ENCODE data around the gene GSG1L. TPM values are rescaled to one million over a fixed set of nuclear protein-coding genes. Genes with fewer than 3 reads are reported as not detected.

GSG1L gene
- total and polyA plus RNA-seq, 4 donors = not detected

DNA sequence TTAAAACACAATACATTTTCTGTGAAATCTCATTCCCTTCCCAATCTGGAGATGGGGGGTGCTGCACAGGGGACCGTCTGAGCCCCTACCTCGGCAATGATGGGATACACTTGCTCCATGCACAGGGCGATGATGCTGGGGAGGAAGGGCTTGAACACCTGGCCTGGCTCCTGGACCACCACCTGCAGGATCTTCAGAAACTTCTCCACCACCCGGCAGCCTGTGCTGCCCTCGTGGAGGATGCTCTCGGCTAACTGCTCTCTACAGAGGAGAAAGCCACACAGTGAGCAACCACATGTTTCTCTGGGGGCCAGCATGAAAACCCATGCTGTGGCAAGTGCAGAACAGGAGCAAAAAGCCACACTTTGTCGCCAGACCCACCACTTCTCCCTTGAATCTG, 42.4 kb upstream of the GSG1L start (continued):
- TF ChIP-seq EGR1 (IDR thresholded peaks at IDR 0.05; ENCODE audit: low read depth in 2 of 2) = no peak
- TF ChIP-seq, protein P1, sequence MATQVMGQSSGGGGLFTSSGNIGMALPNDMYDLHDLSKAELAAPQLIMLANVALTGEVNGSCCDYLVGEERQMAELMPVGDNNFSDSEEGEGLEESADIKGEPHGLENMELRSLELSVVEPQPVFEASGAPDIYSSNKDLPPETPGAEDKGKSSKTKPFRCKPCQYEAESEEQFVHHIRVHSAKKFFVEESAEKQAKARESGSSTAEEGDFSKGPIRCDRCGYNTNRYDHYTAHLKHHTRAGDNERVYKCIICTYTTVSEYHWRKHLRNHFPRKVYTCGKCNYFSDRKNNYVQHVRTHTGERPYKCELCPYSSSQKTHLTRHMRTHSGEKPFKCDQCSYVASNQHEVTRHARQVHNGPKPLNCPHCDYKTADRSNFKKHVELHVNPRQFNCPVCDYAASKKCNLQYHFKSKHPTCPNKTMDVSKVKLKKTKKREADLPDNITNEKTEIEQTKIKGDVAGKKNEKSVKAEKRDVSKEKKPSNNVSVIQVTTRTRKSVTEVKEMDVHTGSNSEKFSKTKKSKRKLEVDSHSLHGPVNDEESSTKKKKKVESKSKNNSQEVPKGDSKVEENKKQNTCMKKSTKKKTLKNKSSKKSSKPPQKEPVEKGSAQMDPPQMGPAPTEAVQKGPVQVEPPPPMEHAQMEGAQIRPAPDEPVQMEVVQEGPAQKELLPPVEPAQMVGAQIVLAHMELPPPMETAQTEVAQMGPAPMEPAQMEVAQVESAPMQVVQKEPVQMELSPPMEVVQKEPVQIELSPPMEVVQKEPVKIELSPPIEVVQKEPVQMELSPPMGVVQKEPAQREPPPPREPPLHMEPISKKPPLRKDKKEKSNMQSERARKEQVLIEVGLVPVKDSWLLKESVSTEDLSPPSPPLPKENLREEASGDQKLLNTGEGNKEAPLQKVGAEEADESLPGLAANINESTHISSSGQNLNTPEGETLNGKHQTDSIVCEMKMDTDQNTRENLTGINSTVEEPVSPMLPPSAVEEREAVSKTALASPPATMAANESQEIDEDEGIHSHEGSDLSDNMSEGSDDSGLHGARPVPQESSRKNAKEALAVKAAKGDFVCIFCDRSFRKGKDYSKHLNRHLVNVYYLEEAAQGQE (IDR thresholded peaks at IDR 0.05) = no peak

DNA sequence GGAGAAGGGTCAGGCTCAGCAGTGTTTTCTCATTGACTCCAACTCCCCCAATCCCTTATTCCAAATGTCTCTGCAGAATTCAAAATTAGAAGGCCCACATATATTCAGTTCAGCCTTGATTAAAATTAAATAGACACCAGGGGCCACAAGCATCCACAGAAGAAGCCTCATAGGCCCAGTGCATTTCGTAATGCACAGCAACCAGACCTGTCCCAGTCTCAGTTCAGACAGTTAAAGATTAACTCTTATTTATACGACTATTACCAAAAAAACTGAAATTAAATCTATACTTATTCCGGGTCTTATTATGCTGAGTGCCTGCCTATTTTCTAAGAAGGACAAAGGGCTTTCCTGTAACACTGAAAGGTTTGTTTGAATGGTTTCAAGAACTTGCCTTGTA, 41.8 kb upstream of the GSG1L start:
- H3K9me3 ChIP-seq (ENCODE audit: control insufficient read depth in 4 of 4, low read length in 3 of 4) = no peaks in the 10 kb centered on the region
- H3K36me3 ChIP-seq (ENCODE audit: control insufficient read depth in 4 of 4, insufficient read depth in 3 of 4, low read depth in 1 of 4, low read length in 3 of 4) = peaks cover 13 to 64% (median 54%) of the 10 kb centered on the region in 4 donors
- WGBS = 27% methylated on average over 3 of the region's 3 CpGs
- DNase-seq (ENCODE audit: low spot score) = no peak
- no peak overlapping the region for H3K4me3 ChIP-seq (ENCODE audit: low read depth in 1 of 3, low read length in 3 of 3)
- no peak overlapping the region for H3K9ac ChIP-seq (ENCODE audit: low read depth in 1 of 2, low read length in 2 of 2)
- peaks cover 5 to 31% (median 28%) of the 10 kb centered on the region in 4 donors for H3K4me1 ChIP-seq (ENCODE audit: control insufficient read depth in 4 of 4, insufficient read depth in 4 of 4, low read length in 3 of 4)
- TF ChIP-seq HNF4A (conservative IDR thresholded peaks at IDR 0.05) = peak; percentile 16 to 21
- peak in 1 of 2 donors; percentile 41 for TF ChIP-seq RAD21 (IDR thresholded peaks at IDR 0.05)
- TF ChIP-seq SP1 (IDR thresholded peaks at IDR 0.05) = no peak
- peak overlapping the region; percentile 43 to 55 for H3K27ac ChIP-seq (ENCODE audit: low read depth in 1 of 2, low read length in 2 of 2)
- H3K27me3 ChIP-seq (ENCODE audit: control insufficient read depth in 4 of 4, insufficient read depth in 4 of 4, low read length in 3 of 4) = no peaks in the 10 kb centered on the region

DNA sequence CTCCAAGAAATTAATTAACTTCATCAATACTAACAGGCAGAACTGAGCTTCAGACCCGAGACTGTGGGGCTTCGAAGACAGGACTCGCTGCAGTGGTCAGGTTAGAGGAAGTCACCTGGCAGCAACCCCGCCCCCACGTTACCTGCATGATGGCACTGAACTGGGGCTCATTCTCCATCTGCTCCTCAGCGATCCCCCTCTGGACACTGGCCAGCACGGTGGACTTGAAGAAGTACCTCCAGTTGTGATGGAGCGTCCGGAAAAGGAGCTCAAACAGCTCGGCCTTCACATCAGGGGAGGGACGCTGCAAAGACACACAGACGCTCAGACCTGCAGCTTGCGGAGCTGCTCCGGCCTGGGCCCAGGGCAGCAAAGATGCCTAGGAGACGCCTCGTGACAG, 40.9 kb upstream of the GSG1L start:
- 97% methylated on average over 16 of the region's 16 CpGs for WGBS
- no peak overlapping the region for H3K9ac ChIP-seq (ENCODE audit: low read depth in 1 of 2, low read length in 2 of 2)
- H3K9me3 ChIP-seq (ENCODE audit: control insufficient read depth in 4 of 4, low read length in 3 of 4) = no peaks in the 10 kb centered on the region
- peaks cover 5 to 31% (median 28%) of the 10 kb centered on the region in 4 donors for H3K4me1 ChIP-seq (ENCODE audit: control insufficient read depth in 4 of 4, insufficient read depth in 4 of 4, low read length in 3 of 4)
- no peak for DNase-seq (ENCODE audit: low spot score)
- no peak overlapping the region for H3K4me3 ChIP-seq (ENCODE audit: low read depth in 1 of 3, low read length in 3 of 3)
- H3K36me3 ChIP-seq (ENCODE audit: control insufficient read depth in 4 of 4, insufficient read depth in 3 of 4, low read depth in 1 of 4, low read length in 3 of 4) = peaks cover 13 to 67% (median 56%) of the 10 kb centered on the region in 4 donors
- no peaks in the 10 kb centered on the region for H3K27me3 ChIP-seq (ENCODE audit: control insufficient read depth in 4 of 4, insufficient read depth in 4 of 4, low read length in 3 of 4)
- H3K27ac ChIP-seq (ENCODE audit: low read depth in 1 of 2, low read length in 2 of 2) = no peak overlapping the region
- TF ChIP-seq JUND (IDR thresholded peaks at IDR 0.05) = no peak
- TF ChIP-seq, protein P2, sequence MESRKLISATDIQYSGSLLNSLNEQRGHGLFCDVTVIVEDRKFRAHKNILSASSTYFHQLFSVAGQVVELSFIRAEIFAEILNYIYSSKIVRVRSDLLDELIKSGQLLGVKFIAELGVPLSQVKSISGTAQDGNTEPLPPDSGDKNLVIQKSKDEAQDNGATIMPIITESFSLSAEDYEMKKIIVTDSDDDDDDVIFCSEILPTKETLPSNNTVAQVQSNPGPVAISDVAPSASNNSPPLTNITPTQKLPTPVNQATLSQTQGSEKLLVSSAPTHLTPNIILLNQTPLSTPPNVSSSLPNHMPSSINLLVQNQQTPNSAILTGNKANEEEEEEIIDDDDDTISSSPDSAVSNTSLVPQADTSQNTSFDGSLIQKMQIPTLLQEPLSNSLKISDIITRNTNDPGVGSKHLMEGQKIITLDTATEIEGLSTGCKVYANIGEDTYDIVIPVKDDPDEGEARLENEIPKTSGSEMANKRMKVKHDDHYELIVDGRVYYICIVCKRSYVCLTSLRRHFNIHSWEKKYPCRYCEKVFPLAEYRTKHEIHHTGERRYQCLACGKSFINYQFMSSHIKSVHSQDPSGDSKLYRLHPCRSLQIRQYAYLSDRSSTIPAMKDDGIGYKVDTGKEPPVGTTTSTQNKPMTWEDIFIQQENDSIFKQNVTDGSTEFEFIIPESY (IDR thresholded peaks at IDR 0.05) = no peak
- TF ChIP-seq FOXA1 (IDR thresholded peaks at IDR 0.05) = no peak
- no peak for TF ChIP-seq SP1 (IDR thresholded peaks at IDR 0.05)
- TF ChIP-seq RAD21 (IDR thresholded peaks at IDR 0.05) = no peak
- no peak for TF ChIP-seq RXRA (IDR thresholded peaks at IDR 0.05)
- no peak for TF ChIP-seq NR2F2 (IDR thresholded peaks at IDR 0.05)
- TF ChIP-seq HNF4A (conservative IDR thresholded peaks at IDR 0.05) = no peak
- TF ChIP-seq, protein P3, sequence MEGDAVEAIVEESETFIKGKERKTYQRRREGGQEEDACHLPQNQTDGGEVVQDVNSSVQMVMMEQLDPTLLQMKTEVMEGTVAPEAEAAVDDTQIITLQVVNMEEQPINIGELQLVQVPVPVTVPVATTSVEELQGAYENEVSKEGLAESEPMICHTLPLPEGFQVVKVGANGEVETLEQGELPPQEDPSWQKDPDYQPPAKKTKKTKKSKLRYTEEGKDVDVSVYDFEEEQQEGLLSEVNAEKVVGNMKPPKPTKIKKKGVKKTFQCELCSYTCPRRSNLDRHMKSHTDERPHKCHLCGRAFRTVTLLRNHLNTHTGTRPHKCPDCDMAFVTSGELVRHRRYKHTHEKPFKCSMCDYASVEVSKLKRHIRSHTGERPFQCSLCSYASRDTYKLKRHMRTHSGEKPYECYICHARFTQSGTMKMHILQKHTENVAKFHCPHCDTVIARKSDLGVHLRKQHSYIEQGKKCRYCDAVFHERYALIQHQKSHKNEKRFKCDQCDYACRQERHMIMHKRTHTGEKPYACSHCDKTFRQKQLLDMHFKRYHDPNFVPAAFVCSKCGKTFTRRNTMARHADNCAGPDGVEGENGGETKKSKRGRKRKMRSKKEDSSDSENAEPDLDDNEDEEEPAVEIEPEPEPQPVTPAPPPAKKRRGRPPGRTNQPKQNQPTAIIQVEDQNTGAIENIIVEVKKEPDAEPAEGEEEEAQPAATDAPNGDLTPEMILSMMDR (IDR thresholded peaks at IDR 0.05; ENCODE audit: low read depth, low read length, missing input control) = no peak
- TF ChIP-seq, protein P4, sequence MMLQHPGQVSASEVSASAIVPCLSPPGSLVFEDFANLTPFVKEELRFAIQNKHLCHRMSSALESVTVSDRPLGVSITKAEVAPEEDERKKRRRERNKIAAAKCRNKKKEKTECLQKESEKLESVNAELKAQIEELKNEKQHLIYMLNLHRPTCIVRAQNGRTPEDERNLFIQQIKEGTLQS (IDR thresholded peaks at IDR 0.05) = no peak
- TF ChIP-seq EGR1 (IDR thresholded peaks at IDR 0.05; ENCODE audit: low read depth in 2 of 2) = no peak
- no peak for TF ChIP-seq HNF4G (IDR thresholded peaks at IDR 0.05)
- TF ChIP-seq TAF1 (conservative IDR thresholded peaks at IDR 0.05) = no peak
- no peak for TF ChIP-seq GABPA (IDR thresholded peaks at IDR 0.05 in 1 of 2, conservative IDR thresholded peaks at IDR 0.05 in 1 of 2)
- no peak for TF ChIP-seq FOXA2 (IDR thresholded peaks at IDR 0.05)
- TF ChIP-seq, protein P5, sequence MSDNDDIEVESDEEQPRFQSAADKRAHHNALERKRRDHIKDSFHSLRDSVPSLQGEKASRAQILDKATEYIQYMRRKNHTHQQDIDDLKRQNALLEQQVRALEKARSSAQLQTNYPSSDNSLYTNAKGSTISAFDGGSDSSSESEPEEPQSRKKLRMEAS (IDR thresholded peaks at IDR 0.05) = no peak
- TF ChIP-seq, protein P1 (IDR thresholded peaks at IDR 0.05) = no peak
